Right forelimb (tissue), 1 donor: Measurements from ENCODE around the gene IL17RB.

Source experiments
- DNase-seq: peaks from one replicate; pipeline ENCODE4 v3.0.0-alpha.2; 2018

IL17RB gene

DNA sequence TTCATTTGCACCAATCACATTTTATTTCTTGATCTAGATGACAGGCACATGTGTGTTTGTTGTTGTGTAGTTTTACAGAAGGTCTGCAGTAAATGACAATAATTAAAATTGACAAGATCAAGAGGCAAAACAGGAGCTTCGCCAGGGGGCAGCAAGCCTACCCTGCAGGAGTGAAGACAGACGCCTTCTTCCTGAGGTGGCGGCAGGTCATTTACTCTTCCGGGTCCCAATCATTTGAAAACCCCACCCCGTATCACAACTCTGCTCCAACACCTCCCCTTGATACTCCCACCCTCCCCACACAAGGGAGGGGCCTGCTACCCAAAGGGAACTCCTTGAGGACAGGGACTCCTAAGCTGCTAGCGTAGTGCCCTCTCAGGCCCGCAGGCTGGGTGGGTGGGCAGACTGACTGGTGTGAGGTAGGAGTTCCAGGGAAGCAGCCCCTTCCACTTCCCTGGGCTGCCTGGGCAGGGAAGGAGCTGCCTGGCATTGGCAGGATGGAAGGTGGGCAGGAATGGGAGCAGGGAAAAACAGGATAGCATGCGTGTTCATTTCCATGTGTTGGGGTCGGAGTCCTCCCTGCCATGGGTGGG, 13.2 kb upstream of the IL17RB start:
- peak; percentile 19 for DNase-seq

DNA sequence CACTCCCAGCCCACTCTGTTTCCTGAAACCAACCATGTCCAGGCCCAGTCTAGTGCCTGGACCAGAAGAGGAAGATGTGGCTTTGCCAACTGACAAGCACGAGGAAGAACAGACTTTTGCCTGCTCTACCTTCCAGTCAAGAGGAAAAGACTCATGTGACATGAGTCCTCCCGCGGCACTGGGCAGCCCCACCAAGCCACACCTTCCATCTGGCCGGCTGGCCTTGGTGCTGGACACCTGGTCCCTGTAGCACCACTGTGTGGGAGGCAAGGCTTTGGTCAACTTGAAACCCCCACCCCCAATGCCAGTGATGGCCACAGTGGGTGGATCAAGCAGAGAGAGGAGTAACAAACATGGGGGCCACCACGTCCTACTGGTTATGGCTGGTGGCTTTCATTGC, 12.7 kb upstream of the IL17RB start:
- DNase-seq = peak; percentile 32

DNA sequence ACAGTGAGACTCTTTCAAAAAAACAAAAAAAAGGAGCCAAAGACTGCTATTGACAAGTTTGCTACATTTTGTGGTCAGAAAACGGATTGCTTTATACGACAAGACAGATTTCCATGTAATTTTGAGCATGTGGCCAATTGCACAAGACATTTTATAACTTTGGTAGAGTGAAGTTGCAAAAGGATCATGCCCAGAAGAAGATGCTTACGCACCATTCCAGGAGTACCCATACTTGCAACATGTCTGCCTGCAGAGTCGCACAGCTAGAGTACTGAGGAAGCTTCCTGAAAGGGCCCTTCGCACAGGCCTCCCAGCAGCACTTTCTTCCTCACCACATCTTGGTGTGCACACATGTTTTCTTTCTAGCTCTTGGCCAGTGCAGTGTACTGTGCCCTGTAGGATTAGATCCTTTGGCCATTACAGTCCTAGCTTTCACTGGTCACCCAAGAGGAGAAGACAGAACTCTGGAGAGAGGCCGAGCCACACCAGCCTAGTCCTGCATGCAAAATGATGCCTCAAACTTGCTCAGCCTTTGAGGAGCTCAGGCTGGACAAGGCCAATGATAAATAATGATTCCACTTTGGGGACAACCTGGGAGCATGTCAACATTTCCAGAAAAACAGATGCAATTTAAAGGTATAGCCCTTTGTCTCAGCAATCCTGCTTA, 11.8 kb upstream of the IL17RB start:
- DNase-seq = peak; percentile 24

DNA sequence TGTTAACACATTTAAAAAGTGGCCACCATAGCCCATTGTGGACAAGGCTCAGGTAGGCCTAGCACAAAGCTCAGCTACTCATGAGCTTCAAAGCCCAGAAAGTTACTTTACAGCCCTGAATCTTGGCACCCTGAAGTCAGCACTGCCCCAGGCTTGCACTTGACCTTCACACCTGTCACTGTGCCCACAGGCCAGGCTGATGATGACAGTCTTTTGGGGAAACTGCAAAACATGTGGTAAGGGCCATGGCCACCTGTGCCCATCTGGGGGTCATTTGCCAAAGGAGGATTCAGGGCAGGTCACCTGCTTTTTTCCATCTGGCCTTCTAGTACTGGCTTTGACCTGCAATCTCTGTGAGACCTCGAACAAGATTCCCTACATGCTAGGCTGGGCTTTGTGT, 11.1 kb upstream of the IL17RB start:
- DNase-seq = no peak

DNA sequence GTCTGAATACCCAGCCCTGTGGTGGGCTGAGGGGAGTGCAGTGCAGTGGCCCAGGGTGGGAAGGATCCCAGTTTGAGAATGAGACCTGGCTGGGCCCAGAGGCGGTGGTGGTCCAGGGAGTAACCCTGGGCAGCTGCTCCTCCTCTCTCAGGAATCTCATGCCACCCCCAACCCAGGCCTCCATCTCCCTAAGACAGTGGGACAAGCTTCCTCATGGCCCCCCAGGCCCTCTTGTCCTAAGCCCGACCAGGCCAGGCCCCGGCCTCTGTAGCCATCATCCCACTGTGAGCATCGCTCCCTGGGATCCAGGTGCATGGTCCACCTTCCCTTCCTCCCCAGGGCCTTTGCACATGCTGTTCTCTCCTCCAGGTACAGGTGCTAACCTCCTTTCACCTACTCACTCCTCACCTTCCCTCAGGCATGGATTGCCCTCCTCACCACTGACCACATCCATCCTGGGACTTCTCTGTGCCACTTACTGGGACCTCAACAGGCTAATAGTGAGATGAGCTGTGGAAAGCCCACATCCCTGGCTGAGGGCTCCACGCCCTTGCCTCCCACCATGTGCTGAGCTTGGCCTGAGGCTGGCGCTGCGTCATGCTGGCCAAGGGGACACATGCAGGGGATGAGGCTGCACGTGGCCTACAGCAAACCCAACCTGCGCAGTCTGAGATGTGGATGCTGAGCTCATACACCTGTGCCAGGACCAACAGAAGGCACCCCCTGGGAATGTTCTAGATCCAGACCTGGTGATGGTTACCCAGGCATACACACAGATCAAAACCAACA, 10.1 kb upstream of the IL17RB start:
- DNase-seq = no peak

DNA sequence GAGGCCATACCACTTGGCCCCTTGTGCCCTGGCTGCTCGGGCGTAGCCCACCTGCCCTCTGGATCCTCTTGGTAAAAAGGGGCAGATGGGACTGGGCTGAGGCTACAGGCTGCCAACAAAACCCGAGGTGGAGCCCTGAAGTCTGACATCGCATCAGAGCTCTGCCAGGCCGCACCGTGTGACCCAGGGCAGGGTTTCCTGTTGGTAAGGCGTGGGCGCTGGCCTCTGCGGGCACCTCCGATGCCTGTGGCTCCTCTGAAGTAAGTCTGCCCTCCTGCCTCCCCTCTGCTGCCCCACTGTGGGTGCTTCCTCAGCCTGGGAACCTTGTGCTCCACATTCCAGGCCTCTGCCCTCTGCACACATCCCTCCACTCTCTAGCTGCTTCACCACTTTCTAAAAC, 9.0 kb upstream of the IL17RB start:
- DNase-seq = no peak

DNA sequence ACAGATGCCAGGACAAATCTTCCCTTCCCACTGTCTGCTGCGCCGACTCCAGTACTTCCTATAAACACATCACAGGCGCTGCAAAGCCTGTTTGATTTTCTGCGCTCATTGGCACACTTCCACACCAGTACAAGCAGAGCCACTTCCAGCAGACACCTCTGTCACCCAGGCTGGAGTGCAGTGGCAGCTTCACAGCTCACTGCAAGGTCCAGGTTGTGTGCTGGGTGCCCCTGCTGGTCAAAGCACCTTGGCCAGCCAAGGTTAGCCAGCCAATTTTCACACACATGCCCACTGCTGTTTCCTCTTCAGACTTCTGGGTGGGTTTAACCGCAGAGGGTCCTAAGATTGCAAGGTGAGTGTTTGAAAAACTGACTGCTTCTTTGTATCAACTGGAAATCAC, 5.1 kb upstream of the IL17RB start:
- DNase-seq = no peak

DNA sequence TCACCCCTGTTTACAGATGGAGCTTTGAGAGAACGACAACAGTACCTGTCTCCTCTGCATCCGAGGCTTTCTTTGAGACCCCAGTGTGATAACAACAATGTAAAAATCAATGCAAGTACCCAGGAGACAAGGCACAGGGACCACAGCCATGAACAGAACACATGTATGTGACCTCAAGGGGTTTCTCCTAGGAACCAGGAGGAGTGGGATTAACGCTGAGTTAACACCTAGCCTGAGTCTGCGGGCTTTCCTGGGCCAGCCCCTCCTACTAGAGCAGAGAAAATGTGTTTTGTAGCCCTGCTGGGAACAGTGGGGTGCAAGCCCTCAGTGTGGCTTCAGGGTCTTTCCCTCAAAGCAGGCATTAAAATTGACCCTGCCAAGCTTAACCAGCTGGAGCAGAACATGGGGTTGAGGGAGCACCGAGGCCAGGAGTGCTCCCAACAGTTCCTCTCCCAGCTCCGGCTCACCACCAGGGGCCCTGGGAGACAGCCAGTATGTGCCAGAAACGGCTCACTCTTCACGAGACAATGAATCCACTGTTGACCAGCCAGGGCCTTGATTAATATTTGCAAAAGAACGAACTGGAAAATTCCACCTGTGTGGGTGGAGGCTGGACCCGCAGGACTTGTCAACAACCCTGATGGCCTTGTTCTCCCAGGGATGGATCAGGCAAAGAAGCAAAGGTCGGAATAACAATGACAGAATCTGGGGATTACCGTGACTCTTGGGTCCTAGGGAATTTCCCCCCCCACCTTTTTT, 3.8 kb upstream of the IL17RB start:
- DNase-seq = no peak

DNA sequence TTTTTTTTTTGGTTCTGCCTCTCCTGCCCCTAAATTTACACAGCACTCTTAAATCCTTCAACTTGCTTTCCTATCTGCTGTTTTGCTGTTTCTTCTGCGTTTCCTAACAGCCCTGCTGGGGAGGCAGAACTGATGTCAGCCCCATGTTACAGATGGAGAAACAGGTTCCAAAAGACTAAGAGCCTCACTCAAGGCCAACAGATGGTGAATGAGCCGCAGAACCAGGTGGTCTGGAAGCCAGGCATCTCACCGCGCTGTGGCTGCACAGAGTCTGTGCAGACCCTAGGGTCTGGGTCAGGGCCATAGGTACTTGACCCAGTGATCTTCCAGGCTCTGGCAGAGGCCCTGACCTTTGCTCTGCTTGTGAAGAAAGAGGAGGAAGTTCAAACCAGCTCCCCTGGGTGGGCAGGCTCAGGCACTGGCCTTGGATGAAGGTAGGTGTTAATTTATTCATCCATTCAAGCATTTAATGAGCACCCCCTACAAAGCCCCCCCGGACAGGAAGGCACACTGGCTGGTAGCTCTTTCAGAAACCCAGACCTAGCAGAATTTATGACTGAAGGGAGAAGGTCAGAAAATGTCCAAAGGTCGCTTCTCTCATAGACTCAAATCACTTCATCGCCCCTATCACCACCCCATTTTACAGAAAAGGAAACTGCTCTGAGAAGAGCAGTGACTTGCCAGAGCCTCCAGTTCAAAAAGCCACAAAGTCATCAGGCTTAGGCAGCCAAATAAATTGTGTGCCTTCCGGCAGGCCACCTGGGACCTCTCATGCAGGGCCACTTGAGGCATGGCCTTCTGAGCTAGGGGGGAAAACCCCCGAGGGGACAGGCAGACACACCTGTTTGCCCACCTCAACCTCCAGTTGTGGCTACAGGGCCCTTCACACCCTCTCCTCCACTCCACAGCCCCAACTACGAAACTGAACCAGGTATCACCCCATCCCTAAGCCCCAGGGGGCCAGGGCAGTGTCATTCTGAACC, 2.9 kb upstream of the IL17RB start:
- no peak for DNase-seq

DNA sequence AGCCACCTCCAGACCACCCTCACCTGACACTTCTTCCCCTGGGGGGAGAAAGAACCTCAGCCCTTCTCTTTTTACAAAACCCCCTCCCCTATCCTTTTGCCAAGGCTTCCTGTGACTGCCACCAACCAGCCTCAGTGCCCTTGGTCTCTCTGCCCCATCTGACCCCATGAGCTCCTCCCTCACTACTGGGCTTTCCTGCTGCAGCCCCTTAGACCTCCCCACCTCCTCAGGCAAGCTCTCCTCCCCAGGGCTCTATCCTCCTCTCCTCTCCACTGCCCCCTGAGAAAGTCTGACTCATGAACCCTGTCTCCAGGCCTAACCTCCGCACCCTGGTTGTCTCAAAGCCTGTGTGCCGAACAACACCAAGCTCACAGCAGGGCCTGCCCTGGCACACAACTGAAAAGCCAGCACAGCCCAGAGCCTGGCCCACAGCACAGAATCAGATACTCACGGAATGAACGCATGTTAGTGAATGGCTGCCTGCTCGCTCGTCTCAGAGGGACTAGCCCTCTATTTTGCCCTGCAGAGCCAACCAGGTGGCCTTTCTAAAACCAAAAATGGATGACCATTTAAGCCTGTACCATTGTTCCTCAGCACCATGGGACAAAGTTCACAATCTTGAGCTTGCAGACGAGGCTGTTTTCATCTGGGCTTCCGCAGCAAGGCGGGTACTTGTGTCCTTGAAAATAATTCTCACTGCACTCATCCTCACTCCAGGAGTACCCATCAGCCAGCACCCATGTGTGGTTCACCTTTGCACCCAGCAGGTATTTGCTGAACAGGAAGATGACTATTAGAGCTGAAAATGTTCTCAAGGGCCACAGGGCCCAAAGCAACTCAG, 1.9 kb upstream of the IL17RB start:
- DNase-seq = no peak

DNA sequence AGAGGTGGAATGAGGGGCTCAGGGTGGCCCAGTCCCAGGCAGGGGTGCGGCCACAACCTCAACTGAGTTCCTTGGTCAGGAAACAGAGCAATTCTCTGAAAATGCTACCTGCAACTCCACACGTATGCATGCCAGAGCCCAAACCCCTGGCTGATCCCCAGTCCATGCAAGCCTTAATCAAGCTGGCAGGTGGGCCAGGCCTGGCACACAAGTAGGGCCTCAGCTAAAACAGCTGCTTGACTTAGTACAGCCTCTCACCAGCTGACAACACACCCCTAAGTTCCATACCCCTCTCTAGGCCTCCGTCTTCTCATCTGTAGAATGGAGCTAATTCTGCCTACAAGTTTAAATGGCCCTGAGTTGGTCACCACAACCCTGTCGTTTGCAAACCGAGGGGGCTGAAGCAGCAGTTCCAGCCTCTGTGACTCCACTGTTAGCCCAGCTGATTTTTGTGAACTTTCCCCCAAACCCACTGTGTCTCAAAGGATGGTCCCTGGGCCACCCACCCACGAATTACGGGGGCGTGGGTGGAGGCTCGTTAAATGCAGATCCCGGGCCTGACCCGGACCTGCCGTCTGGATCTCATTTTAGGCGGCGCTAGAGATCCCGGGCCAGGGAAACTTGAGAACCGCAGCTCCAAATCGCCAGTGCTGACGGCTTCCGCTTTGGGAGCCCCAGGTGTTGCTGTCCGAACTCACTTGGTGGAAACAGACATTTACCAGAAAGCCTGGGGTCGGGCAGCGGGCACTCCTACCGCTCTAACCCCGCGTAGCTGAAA, 1.1 kb upstream of the IL17RB start:
- DNase-seq = peak; percentile 81

DNA sequence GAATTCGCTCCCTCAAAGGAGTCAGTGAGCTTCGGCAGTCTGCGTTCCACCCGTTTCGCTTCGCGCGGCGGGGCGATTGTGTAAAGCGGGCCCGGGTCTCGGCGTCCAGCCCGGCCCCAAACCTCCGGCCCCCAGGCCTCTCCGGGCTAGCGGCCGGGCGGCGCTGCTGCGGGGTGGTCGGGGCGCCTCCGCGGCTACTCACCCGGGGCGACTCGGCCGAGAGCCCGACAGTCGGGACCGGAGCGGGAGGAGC, 561 bp upstream of the IL17RB start:
- no peak for DNase-seq

DNA sequence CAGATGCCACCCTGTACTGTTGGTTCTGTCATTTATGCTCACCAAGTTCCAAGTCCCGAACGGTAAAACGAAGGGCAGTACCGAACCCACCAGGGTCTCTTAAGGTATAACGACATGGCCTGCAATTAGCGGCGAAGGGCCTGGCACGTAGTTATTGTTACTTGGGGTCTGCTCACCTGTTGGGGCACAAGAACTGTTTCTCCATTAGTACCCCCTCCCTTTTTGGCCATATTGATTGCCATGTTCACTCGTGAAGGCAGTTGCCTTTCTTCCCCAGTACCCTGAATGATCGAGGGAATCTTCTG, 435 bp downstream of the IL17RB start:
- DNase-seq = no peak

DNA sequence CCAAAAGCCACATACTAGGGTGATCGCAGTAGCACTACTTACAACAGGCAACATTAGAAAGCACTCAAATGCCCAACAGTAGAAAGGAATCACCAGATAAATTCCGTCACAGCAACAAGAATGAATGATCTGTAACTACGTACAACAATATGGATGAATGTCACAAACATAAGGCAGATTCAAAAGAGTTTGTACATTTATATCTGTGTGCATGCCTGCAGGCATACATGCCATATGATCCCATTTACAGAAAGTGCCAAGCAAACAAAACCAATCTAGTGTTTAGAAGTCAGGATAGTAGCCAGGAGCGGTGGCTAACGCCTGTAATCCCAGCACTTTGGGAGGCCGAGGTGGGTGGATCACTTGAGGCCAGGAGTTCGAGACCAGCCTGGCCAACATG, 3.5 kb downstream of the IL17RB start:
- no peak for DNase-seq

DNA sequence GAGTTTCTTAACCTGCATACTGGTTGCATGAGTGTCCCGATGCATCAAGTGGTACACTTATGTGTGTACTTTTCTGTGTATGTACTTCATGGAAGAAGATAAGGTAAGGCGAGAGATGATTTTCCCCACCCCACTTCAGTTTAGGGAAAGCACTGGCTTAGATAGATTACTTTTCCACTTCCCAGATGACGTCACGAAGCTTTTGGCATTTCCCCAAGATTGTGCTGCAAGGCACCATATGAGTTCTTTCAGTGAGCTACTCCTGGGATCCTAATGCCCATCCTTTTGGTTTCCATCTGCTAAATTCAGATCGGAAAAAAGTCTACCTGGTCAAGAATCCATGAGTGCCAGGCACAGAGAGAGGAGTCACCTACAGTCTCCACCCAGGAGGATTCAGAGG, 4.5 kb downstream of the IL17RB start:
- DNase-seq = no peak

DNA sequence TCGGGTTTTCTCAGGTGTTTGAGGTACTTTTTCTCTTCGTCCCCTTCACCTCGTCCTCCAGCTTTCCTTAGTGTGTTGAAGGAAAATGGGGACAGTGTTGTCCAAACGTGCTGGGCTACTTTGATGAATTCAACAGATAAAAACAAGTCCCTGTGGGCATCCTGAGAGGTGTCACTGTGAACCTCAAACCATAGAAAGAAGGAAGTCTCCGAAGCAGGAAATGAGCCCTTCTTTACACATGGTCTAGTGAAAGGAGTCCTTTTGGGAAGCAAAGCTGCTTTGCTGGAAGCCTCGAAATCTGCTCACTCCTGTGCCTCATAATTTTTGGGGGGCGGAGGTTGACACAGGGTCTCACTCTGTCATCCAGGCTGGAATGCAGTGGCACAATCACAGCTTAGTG, 10.6 kb downstream of the IL17RB start:
- DNase-seq = no peak

DNA sequence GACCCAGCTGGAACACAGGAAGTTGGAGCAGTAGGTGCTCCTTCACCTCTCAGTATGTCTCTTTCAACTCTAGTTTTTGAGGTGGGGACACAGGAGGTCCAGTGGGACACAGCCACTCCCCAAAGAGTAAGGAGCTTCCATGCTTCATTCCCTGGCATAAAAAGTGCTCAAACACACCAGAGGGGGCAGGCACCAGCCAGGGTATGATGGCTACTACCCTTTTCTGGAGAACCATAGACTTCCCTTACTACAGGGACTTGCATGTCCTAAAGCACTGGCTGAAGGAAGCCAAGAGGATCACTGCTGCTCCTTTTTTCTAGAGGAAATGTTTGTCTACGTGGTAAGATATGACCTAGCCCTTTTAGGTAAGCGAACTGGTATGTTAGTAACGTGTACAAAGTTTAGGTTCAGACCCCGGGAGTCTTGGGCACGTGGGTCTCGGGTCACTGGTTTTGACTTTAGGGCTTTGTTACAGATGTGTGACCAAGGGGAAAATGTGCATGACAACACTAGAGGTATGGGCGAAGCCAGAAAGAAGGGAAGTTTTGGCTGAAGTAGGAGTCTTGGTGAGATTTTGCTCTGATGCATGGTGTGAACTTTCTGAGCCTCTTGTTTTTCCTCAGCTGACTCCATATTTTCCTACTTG, 11.9 kb downstream of the IL17RB start:
- DNase-seq = no peak

DNA sequence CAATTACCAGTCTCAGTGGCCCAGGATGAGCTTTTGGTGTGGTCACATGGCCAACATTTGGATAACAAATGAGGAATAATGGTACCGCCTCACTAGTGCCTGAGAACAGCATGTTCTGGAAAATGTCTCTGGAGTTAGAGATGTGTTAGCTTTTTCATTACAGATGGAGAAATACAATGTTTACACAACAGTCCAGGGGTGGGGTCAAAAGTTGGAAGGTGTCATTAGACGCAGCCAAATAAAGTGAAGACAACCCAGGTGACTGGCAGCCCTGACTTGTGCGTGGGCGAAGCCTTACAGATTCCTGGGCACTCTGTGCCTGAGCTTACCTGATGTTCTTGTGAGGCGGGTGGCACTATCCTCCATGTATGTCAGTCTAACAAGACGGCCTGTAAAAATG, 12.8 kb downstream of the IL17RB start:
- no peak for DNase-seq

DNA sequence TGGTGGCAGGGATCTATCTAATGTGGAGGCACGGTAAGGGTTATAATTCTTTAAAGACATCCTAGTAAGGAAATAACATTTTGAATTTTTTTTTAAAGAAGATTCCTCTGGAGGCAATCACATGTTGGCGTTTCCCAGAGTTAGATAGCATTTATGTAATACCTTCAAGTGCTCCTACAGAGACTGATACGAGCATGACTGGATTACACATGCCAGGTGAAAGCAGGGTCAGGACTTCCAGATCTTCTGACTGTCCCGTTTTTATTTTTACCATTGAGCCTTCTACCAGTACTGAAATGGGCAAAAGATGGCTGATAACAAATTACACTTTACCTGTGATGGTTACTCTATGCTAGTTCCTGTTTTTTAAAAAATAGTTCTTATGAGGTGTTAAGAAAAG, 13.8 kb downstream of the IL17RB start:
- no peak for DNase-seq

DNA sequence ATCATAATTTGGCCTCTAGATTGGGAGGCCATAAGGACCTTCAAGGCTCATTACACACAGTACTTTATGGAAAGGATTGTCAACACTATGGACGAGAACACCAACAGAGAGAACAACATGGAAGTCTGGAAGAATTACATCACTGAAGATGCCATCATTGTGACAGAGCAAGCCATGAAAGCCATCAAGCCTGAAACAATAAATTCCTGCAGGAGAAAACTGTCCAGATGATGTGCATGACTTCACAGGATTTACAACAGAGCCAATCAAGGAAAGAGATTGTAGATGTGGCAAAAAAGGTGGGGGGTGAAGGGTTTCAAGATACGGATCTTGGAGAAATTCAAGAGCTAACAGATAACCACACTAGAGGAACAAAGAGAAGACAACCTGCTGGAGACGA, 15.9 kb downstream of the IL17RB start:
- DNase-seq = no peak

DNA sequence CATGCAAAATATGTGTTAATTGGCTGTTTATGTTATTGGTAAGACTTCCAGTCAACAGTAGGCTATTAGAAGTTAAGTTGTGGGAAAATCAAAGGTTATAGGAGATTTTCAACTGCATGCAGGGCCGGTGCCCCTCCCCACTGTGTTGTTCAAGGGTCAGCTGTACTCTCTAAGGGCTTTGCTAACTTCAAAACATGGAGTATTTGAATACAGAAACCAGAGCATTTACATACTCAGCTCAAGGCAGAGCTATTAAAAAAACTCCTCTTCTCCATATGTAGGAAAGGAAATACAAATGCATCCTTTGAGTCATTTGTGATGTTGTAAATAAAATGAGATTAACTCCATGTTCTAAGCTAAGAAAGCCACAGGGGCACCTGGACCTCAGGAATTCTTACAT, 16.8 kb downstream of the IL17RB start:
- DNase-seq = no peak
